HG03139 (cell line): Measurements from ENCODE around the gene ZCWPW1.
A peak's percentile ranks its signal among the peaks of the same experiment; 100 is the strongest.

Source experiments
- ATAC-seq: cut with Tn5 transposase; IDR thresholded peaks from one replicate; pipeline ENCODE4 v1.9.1; 2021; ENCODE audit not compliant: unreplicated experiment

ZCWPW1 gene, protein sequence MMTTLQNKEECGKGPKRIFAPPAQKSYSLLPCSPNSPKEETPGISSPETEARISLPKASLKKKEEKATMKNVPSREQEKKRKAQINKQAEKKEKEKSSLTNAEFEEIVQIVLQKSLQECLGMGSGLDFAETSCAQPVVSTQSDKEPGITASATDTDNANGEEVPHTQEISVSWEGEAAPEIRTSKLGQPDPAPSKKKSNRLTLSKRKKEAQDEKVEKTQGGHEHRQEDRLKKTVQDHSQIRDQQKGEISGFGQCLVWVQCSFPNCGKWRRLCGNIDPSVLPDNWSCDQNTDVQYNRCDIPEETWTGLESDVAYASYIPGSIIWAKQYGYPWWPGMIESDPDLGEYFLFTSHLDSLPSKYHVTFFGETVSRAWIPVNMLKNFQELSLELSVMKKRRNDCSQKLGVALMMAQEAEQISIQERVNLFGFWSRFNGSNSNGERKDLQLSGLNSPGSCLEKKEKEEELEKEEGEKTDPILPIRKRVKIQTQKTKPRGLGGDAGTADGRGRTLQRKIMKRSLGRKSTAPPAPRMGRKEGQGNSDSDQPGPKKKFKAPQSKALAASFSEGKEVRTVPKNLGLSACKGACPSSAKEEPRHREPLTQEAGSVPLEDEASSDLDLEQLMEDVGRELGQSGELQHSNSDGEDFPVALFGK

DNA sequence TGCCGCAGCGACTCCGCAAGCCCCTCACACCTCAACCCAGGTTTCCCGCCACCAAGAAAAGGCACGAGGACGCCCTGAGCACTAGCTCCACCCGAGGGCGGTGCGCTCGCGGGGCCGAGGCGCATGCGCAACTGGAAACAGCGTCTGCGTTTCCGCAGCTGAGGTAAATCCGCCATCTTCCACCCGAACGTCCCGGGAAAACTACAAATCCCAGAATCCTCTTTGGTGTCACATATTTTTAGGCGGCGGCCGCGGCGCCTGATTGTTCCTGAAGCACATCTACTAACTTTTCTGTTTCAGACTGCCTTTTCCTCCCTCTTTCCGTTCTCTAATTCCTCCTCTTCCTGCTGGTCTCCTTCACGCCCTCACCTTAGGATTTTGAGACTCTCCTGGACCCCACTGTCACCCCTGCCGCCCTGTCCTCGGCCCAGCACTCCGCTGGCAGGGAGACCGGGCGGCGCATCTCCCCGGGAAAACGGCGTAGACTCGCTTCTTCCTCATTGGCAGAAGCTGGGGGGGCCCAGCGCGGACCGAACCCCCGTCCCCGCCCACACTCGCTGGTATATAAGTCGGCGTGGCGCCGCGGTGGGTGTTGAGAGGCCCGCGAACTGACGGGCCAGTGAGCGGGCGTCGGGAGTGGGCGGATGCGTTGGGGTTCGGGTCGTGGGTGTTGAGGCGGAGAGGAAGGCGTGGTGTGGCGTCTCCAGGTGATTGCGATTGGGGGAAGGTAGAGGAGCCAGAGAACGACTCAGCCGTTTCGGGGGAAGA is at the start of gene ZCWPW1:
Gene ZCWPW1 (minus strand): TSS at position 505 of the 768 bp plus-strand sequence. CDS start 8,054 bp downstream, outside the sequence.
- ATAC-seq, result peak; percentile 35

DNA sequence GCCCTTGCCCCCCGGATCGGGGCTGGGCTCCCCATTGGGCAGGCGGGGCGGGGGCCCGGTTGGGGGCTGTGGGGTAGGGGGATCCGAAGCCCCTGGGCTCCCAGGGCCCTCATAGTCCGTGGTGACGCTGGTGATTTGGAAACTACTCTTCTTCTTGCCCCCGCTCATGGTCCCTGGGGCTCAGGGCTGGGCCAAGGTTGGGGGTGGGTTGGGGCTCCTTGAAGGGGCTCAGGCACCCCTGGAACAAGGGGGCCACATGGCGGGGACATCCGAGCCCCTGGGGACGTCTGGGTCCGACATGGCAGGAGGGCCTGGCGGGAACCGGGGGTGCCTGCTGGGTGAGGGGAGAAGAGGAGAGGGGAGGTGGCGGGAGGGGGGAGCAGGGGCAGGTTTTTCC is 49.4 kb upstream of the ZCWPW1 start:
- no peak for ATAC-seq

DNA sequence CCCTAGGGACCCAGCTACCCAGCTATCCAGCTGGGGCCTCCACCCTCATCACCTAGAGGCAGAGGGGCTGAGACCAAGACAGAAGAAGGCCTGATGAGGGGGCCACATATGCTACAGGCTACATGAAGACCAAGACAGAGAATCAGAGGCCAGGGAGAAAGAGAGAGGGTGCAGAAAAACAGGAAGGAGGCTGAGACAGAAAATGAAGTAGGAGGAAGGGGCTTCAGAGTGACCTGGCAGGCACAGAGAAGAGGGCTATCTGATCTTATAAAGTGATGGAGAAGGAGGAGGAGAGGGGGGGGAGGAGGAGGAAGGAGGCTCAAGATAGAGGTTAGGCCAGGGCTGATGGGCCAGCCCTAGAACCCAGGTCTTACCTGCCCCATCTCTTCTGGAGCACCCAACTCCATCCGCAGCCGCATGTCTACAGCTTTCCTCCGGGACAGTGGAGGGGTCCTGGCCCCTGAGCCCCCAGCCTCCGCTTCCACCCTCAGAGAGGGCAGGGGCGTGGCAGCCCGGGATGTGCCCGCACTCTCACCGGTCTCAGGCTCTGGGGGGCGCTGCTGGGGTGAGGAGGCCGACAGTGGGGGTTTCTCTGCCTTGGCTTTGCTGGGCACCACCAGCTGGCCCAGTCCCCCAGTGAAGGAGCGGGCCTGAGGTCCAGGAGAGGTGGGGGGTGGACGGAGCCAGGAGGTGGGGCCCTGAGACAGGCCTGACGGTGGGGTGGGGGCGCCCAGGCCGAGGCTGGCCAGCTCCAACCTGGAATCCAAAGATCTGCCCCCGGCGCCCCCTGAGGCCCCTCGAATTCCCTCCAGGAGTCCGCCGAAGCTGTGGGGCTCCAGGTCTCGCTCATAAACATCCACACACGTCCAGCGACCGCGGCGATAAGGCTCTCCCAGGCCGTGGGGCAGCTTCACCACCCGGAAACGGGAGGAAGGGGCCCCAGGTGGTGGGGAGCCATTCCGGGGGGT is 48.7 kb upstream of the ZCWPW1 start:
- no peak for ATAC-seq

DNA sequence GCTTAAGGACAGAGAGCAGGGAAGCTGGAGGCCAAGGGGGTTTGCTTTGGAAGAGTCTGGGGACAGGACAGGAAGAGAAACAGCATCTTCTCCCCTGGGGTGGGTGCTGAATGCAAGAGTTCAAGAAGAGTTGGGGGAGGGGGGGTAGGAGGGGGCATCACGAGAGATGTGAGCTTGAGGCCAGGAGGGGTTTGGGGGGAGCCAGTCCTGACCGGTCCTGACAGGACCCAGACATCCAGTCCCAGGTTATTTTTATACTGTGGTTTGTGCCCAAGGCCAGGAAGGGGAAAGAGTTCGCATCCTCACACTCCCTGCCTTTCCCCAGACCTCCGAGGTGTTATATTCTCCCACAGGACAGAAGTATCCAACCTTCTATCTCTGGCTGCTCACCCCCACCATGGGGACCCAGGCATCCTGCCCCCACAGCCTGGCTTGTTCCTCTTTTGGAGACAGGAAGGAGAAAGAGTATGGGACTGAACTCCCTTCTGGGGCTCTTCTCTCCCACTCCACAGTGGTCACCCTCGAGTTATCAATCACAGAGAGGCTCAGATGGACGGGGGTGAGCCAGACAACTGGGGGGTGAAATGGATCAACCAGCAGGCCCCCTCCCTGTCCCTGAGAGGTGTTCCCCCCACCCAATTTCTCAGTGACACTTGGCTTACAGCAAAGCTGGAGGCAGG is 47.7 kb upstream of the ZCWPW1 start:
- no peak for ATAC-seq

DNA sequence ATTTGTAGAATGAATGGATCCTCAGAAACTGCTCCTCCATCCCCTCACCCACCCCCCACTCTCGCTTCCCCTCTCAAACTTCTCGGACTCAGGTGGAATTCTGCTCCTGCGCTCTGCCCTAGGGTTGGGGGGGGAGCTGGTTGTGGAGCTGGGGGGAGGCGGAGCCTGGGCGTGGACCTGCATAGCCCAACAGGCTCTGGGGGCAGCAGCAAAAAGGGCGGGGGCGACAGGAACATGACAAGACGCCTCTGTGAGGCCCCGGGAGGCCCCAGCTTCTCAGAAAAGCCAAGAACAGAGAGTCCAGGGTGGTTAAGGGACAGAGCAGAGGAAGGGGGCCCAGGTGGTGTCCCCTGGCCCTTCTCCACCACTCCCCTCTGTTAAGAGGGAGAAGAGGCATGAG is 47.0 kb upstream of the ZCWPW1 start:
- no peak for ATAC-seq

DNA sequence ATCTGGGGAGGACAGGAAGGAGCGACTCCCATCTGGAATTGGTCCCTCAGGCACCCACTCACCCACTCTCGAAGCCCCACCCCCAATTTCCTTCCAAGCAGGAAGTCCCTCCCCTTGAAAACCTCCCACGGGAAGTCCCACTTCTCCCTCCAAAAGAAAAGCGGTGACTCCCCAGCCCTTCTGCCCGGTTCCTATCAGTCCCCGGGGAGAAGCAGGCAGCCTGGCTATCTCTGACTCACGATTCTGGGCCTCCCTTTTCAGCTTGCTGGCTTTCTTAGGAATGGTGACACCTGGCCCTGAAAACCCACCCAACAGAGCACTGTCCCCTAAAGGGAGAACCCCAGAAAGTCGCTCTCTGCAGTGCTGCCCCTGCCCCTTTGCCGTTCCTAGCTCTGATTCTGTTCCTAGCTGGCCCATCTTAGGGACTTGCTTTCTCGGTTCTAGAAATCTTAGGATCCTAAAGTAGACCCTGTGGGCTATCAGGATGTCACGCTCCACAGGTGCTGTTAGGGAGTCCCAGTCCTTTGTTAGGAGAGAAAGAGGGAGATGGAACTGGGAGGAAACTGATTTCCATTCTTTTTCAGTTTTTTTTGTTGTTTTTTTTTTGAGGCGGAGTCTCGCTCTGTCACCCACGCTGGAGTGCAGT is 44.5 kb upstream of the ZCWPW1 start:
- no peak for ATAC-seq

DNA sequence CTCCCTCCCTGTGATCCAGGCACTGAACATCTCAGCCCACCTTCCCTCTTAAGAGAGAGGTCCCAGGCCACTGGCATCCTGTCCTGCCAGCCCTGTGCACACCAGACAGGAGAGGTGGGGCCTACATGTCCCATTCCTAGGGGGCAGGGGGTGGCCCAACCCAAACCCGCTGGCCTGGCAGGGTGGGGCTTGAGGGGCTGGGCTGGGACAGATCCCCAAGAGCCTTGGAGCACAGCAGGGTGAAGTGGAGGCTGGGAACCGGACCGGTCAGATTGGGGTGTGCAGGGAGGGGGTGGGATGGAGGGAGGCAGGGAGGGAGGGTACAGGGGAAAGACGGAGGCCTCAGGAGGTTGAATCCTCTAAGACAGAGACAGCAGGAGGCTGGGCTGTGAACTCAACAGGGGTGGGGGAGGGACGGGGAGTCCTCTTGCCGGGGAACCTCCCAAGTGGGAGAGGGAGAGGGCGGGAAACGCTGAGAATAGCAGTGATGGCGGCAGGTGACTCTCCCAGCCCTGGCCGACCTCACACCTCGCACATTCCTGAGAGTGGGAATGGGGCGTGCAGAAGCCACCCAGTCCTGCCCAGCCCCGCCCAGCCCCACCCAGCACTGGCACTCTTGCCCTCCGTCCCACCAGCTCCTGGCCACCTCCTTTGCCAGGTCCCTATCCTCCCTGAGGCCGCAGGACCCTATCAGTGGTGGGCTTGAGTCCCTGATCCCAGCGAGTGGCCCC is 43.8 kb upstream of the ZCWPW1 start:
- no peak for ATAC-seq

DNA sequence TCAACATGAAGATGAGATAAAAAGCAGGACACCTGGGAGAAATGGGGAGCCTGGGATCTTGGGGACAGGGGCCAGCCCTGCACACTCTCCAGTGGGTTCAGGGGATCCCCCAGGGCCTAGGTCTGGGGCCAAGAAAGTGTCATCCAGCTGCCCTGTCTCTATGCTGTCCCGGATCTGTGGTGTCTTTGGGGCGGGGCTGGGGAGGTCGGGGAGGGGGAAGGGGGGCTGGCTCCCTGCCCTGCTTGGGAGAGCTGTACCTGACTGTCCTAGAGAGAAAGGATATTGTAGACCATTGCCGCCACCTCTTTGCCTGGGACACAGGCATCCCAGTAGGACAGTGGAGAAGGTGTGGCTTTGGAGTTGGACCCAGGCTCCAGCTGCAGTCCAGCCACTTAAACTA is 42.5 kb upstream of the ZCWPW1 start:
- ATAC-seq, result no peak

DNA sequence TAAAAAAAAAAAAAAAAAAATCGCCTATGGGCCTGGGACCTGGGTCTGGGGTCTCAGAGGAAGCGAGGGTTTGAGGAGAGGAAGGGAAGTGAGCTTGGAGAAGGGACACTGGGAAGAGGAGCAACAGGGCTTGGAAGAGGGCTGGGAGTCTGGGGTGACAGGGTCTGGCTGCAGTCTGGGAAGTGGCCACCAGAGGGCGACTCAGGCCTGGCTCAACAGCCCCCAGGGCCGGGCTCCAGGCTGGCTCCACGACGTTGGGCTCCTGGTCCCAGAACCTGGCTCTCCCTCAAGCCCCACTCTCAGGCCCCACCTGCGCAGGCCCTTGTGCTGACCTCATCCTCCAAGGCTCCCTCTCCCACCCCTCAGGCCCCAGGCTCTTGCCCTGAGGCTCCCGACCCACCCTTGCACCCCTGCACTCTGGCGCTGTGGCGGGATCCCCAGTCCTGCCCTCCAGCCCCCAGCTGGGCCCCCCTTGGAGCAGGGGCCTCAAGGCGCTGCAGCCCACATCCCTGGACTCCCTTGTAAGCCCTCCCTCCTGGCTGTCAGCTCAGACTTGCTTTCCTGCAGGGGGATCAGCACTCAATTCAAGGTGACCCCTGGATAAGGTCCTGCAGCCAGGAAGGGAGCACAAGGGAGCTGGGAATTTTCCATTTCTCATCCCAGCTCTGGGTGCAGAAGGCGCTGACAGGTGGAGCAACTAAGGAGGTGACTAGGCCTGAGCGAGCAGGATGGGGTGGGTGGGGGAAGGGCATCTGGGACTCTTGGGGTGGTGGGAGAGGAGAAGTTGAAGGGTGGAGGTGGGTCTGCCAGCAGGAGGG is 40.9 kb upstream of the ZCWPW1 start:
- no peak for ATAC-seq

DNA sequence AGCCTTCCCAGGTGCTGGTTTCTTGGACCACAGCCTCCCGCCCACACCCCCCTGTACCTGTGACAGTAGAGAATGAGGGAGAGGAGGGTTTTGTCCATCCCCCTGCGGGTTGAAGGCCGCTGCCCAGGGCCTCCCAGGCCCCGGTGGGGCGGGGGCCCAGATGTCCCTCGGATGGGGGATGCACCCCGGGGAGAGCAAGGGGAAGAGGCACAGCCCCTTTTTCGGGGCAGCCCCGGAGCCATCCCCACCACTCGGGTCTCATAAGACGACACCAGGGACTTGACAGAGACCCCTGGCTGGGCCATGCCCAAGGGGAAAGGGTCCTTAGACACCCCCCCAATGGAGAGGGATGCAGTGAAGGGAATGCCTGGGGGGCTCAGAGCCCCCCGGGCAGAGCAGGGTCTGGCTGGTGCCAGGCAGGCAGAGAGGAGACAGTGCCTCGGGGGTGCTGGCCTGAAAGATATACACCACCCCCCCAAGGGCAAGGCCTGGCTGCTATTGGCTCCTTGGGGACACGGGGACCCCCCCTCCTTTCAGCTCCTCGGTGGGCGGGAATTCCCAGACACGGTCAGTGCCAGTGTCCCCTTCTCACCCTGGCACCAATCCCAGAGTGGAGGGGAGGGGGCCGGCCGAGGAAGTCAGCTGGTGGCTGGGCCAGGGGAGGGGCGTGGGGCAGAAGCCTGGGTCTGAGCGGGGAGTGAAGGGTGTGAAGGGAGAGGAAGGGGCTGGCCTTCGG is 39.3 kb upstream of the ZCWPW1 start:
- ATAC-seq, result no peak

DNA sequence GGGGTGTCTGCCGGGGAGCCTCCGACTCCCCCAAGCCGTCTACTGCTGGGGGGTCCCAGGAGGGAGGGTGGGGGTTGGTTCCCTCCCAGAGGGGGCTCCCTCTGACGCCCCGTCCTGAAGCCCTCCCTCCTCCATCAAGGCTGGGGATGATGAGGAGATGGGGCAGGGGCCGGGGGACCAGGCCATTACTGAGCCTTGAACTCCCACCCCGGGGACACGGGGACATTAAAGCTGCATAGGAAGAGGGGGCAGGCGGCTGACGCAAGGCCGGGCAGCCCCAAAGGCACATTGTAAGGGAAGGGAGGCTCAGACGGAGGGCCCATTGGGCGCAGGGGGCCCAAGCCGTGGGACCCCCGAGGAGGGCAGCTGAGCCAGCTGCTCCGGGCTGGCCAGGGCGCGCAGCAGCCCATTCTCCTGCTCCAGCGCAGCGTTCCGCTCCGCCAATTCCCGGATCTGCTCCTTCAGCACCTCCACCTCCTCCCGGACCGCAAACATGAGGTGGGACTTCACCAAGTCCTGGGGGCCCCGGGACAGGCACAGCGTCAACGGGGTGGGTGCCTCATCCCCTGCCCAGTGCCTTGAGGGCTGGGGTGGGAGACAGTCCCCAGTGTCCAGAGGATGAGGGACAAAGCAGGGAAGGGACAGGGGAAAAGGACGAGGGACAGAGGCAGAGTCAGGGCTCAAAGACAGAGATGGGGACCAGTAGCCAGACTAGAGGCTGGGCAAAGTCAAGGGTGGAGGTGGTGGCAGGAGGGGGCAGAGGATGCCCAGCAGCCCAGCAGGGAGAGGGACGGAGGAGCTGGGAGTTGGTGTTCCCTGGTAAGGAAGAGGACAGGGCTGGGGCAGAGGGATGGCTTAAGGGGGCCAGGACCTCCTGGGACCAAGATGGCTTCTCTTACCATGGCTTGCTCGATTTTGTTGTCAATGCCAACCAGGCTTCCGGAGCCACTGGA is 38.4 kb upstream of the ZCWPW1 start:
- no peak for ATAC-seq

DNA sequence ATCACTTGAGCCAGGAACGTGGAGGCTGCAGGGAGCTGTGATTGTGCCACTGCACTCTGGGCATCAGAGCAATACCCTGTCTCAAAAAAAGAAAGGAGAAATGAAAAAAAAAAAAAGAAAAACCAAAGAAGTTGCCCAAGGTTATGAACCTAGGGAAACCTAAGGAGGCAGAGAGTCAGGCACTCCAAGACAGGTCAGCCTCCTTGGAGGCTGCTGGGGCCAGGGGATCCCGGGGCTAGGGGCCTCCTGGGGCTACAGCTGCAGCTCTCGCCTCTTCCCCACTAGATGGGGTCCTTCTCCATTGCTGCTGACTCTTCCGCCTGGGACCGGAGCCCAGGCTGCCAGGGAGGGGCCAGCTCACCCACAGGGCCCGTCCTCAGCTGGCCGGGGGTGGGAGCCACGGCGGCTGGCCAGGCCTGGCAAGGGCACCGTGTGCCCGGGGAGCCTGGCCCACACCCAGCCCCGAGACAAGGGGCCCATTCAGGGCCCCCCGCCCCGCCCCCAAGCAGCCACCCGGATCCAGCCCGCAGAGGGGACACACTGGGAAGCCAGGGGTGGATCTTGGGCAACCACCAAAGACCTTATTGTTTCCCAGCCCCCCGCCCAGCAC is 37.3 kb upstream of the ZCWPW1 start:
- no peak for ATAC-seq

DNA sequence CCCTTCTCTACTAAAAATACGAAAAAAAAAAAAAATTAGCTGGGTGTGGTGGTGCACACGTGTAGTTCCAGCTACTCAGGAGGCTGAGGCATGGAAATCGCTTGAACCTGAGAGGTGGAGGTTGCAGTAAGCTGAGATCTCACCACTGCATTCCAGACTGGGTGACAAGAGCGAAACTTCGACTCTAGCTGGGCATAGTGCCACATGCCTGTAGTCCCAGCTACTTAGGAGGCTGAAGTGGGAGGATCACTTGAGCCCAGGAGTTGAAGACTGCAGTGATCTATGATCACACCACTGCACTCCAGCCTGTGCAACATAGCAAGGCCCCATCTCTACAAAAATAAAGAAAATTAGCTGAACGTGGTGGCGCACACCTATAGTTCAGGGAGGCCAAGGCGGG is 36.8 kb upstream of the ZCWPW1 start:
- no peak for ATAC-seq

DNA sequence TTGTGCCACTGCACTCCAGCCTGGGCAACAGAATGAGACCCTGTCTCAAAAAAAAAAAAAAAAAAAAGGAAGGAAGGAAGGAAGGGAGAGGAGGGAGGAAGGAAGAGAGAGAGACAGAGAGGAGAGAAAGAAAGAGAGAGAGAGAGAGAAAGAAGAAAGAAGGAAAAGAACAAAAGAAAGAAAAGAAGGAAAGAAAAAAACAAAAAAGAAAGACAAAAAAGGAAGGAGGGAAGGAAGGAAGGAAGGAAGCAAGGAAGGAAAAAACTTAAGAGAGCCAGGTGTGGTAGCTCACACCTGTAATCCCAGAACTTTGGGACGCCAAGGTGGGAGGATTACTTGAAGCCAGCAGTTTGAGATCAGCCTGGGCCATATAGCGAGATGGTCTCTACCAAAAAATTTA is 36.3 kb upstream of the ZCWPW1 start:
- ATAC-seq, result no peak

DNA sequence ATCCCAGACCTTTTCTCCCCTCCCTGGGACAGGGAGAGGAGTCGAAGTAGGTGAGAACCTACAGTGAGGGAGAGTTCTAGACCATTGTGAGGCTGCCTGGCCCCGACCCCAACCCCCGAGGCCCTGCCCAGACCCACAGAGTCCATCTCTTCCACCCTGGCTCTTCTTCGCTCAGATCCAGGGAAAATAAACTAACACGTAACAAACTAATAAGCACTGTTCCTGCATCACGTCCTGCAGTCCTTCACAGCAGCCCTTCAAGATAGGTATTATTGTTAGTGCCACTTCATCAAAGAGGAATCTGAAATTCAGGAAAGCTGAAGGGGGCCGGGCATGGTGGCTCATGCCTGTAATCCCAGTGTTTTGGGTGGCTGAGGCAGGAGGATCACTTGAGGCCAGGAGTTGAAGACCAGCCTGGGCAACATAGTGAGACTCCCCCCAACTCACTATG is 35.7 kb upstream of the ZCWPW1 start, which contains the start of gene SPACDR:
Gene SPACDR (minus strand): TSS at position 51 of the 451 bp plus-strand sequence. CDS start 235 bp downstream, outside the sequence.
- no peak for ATAC-seq

DNA sequence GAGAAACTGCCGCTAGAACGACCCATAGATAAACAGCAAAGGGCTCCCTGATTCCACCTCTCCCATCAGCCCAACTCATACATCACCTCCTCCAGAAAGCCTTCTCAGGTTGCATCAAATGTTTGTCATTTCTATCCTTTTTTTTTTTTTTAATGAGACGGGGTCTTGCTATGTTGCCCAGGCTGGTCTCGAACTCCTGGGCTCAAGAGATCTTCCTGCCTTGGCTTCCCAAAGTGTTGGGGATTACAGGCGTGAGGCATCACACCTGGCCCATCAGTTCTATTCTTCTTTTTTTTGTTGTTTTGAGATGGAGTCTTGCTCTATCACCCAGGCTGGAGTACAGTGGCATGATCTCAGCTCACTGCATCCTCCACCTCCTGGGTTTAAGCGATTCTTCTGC is 28.5 kb upstream of the ZCWPW1 start:
- no peak for ATAC-seq
